ENCODE measurements around the gene ANKLE1.

The ANKLE1 gene

GRCh38 chr19:17309198-17309964, 27.7 kb downstream of the ANKLE1 start, which contains the start of gene DDA1:
Gene DDA1 (plus strand): TSS chr19:17309563. CDS start chr19:17309655, 92 bp downstream.
- DNase-seq: peak; percentile 98 to 99

DNA sequence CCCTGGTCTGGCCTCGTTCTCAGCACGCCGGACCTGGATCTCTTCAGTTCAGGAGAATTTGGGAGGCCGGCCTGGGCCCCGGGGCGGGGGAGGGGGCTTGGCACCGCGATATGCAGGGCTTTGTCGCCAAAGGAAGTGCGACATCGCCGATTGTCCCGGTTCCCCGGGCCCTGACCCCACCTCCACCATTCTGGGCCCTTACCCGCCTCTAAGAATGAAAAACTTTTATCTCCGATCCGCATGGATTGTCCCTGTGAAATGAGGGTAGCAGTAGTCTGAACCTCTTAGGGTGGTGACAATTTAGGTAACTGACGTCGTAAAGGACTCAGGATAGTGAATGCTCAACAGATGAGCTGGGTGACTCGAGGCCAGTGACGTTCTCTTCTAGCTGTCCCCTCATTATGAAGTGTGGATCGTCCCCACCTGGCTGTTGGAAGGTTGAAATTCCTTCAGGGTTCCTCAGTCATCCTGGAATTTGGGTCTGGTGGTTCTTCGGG, 28.3 kb downstream of the ANKLE1 start:
- DNase-seq: no peak

- no peak for DNase-seq
Measured at GRCh38 chr19:17311455-17312188, 29.9 kb downstream of the ANKLE1 start.

- no peak for DNase-seq
Measured at GRCh38 chr19:17312189-17313113, 30.8 kb downstream of the ANKLE1 start.

DNA sequence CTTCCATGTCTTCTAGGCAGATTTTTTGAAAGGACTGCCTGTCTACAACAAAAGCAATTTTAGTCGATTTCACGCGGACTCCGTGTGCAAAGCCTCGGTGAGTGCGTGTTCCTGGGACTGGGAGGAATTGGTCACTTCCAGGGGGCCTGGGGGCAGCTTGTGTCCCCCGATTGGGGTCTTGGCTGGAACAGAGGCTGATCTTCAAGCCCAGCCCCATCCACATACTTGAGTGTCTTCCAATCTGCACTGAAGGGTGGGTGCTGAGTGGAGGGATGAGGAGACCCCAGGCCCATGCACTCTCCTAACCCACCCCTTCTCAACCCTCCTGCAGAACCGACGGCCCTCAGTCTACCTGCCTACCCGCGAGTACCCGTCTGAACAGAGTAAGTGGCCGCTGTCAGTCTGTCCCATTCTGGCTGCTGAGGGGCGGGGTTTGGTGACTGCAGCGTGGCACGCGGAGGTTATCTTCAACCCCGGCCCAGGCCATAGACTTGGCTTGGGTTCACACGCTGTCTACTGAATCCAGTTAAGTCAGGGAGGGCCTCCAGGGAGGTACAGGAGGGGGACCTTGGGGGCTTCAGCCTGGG, 32.4 kb downstream of the ANKLE1 start:
- no peak for DNase-seq

GRCh38 chr19:17318966-17319365, 37.3 kb downstream of the ANKLE1 start:
- DNase-seq: no peak

GRCh38 chr19:17319473-17320238, 38.0 kb downstream of the ANKLE1 start:
- no peak for DNase-seq

GRCh38 chr19:17320435-17320834, 38.7 kb downstream of the ANKLE1 start:
- DNase-seq: no peak

- no peak for DNase-seq
Measured at GRCh38 chr19:17321655-17322489, 40.2 kb downstream of the ANKLE1 start.

GRCh38 chr19:17322854-17323253, 41.2 kb downstream of the ANKLE1 start:
- no peak for DNase-seq

DNA sequence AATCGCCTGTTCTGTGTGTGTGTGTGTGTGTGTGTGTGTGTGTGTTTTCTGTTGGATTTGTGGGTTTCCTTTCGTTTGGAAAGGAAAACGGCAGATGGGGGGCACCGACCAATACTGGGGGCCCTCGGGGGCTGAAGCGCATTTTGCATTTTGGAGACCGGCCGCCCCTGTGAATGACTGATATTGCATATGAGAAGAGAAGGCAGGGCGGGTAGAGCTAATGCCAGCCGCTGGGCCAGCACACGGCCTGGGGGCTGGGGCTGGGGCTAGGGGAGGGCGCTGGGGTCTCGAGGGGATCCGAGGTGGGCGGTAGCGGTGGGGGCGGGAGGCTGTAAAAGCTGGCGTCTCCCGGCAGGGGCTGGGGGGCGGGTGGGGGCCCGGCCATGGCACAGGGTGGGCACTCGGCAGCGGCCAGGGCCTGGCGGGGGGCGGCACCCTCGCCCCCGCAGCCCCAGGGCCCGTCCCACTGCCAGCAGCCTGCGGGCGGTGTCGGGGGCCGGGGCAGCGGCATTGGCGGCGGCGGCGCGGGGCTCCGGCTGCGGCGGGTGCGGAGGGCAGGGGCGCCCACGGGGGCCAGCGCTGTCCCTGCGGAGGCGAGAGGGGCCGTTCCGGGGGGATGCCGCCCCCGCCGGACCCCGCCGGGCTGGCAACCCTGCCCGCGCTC, 41.7 kb downstream of the ANKLE1 start:
- no peak for DNase-seq

GRCh38 chr19:17323964-17324332, 42.2 kb downstream of the ANKLE1 start:
- DNase-seq: no peak

GRCh38 chr19:17324357-17325114, 42.8 kb downstream of the ANKLE1 start:
- DNase-seq: no peak

- DNase-seq: no peak
Measured at GRCh38 chr19:17325133-17325532, 43.4 kb downstream of the ANKLE1 start.

- peak; percentile 43 to 53 for DNase-seq
Measured at GRCh38 chr19:17325881-17326594, 44.3 kb downstream of the ANKLE1 start.

DNA sequence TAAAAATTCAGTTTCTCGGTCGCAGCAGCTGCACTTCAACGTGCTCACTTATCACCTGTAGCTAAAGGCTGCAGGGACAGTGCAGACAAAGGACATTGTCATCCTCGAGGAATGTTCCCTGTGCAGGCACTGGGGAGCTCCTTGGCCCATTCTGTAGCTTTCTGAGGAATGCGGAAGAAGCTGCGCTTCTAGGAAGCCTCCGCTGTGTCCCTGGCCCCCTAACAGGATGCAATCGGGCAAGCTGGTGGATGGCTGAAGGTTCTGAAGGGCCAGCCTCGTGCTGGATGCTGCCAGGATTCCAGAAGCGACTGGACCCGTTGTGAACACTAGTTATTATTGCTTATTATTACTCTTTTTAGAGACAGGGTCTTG, 44.9 kb downstream of the ANKLE1 start:
- DNase-seq: no peak

DNA sequence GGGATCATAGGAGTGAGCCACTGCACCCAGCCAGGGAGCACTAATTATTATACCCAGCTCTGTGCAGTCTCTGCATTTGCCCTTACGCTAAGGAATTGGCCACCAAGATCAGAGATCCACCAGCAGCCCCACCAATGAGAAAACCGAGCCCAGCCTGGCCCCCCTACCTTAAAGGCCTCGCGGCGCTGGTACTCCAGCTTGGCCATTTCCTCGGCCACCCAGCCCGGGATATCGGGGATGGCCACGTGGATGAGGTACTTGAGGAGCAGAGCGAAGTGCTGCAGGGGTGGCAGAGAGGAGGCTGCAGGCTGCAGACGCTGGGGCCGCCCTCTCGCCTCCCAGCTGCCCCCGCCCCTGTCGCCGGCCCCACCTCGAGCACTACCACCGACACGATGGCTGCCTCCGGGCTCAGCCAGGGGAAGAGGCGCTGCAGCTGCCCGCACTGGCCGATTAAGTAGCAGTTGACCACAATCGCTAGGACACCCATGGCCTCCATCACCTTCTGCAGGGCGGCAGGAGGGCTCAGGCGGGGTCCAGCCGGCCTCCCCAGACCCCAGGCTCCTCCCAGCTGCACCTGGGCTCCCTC, 45.5 kb downstream of the ANKLE1 start:
- no peak for DNase-seq
